OCI-LY3 (cell line): ENCODE measurements around the gene ASAP2.

Experiments
- CTCF ChIP-seq: fragments of 200-600, 300-600 bp; sonication (generic); IDR thresholded peaks from 2 replicates; pipeline ENCODE4 v1.5.1; 2014; ENCODE audit warnings: antibody characterized with exemption, low read length, low read depth
- EZH2phosphoT487 ChIP-seq: fragments of 200-600 bp; shearing (Covaris generic); IDR thresholded peaks from 2 replicates; pipeline ENCODE4 v1.6.1; 2018; ENCODE audit warnings: antibody characterized with exemption, mixed run types, low read depth

- TF ChIP-seq CTCF (no peak), EZH2phosphoT487 (no peak)
These were observed 57.7 kb downstream of the ASAP2 start for GRCh38 chr2:9264301-9264700.
